Measurements from ENCODE around the gene APBA2.

DNA sequence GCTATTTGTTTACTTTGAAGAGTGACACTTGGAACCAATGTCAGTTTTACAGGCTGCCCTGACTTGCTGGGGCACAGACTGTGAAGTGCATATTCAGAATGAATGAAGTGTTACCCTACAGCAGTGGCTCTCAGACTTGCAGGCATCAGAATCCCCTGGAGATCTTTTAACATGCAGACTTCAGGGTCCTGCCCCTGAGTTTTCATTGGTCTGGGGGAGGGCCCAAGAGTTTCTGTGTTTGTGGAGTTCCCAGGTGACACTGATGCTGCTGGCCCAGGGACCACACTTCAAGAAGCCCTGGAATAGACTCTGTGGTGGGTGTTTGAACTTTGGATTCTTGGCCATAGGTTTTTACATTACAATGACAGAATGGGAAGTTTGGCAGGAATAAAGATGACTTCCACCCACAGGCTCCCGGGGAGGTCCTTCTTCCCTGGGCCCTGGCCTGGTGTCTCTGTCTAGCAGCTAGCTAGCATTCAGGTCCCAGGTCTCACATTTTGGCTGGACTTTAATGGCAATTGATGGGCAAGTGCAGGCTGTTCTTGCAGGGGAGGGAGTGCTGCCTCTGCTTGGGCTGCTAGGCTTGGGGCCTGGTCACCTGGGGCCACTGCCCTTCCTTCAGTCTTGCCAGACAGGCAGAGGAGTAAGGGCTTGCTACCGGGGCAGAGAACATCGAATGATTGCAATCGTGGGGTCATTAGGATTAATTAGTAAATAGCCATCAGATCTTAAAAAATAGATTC, 149.0 kb downstream of the APBA2 start:
- TF ChIP-seq ZBTB20 (CRISPR knock-in tag; IDR thresholded peaks at IDR 0.05; ENCODE audit: borderline replicate concordance, low read depth) (no peak), TAF1 (CRISPR knock-in tag; IDR thresholded peaks at IDR 0.05) (no peak), SMARCC2 (IDR thresholded peaks at IDR 0.05) (no peak)

All from HepG2 (cell line).